Stimulated activated naive CD8-positive, alpha-beta T cell treated with anti-CD3 and anti-CD28 coated beads, Interleukin-15, Interleukin-2, amounts not matched to agents 100 ng/mL and 50 ng/mL, for 24 hours (primary cell): ENCODE results near the gene XRCC5.

Source experiments
- H3K27ac Mint-ChIP-seq: one replicate; pipeline ENCODE4 v1.8.0; 2021; ENCODE audit warnings: mild to moderate bottlenecking, mixed read lengths
- H3K27me3 Mint-ChIP-seq: one replicate; pipeline ENCODE4 v1.8.0; 2021; ENCODE audit warnings: mixed read lengths
- H3K36me3 Mint-ChIP-seq: one replicate; pipeline ENCODE4 v1.8.0; 2021; ENCODE audit warnings: low read depth, mixed read lengths
- H3K4me1 Mint-ChIP-seq: one replicate; pipeline ENCODE4 v1.8.0; 2021; ENCODE audit warnings: low read depth, mixed read lengths
- H3K4me3 Mint-ChIP-seq: one replicate; pipeline ENCODE4 v1.8.0; 2021; ENCODE audit warnings: mild to moderate bottlenecking, mixed read lengths
- H3K9me3 Mint-ChIP-seq: one replicate; pipeline ENCODE4 v1.8.0; 2021; ENCODE audit warnings: mixed read lengths

Gene XRCC5

DNA sequence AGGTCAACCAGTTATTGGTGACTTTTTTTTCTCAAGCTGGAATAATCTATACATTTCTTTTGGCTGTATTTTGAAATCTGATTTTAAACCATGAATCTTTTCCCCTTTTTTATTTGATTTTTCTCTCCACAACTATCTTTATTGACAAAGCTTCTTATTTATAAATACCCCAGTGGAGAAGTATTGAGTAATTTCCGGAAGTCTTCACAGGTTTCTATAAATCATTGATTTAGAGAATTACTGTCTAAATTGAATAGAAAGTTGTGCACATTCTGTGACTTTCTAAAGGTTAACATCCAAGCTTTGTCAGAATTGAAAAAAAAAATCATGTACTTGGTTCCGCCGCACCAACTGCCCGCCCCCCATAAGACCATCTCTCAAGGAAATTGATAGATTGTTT lies 39.8 kb downstream of the XRCC5 start:
- Mint-ChIP-seq H3K36me3 (peaks cover 37% of the 10 kb centered on the region), H3K27ac (peak overlapping the region; percentile 11), H3K9me3 (no peaks in the 10 kb centered on the region)

DNA sequence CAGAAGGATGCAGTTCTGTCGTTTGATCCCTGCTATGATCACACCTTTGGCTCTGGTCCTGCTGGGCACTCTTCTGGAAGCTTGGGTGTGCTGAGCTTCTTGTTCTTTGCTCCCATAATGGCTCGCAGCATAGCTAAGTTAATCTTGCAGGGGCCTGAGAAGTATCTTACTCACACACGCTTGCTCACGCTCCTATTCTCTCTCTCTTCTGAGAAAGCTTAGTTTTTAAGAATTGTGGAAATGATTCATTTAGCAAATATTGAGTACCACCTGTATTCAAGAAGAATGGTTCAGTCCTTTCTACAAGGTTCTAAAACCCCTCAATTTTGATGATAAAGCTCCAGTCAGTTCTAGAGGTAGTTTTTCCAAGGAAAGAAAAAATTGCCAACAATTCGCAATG lies 40.6 kb downstream of the XRCC5 start:
- Mint-ChIP-seq H3K4me3 (no peak overlapping the region), H3K27ac (no peak overlapping the region), H3K36me3 (peaks cover 43% of the 10 kb centered on the region), H3K4me1 (peaks cover 11% of the 10 kb centered on the region), H3K9me3 (no peaks in the 10 kb centered on the region), H3K27me3 (no peaks in the 10 kb centered on the region)

More for the DNA sequence above, 39.8 kb downstream of the XRCC5 start:
- no peaks in the 10 kb centered on the region for H3K27me3 Mint-ChIP-seq
- H3K4me3 Mint-ChIP-seq = no peak overlapping the region
- peaks cover 11% of the 10 kb centered on the region for H3K4me1 Mint-ChIP-seq

DNA sequence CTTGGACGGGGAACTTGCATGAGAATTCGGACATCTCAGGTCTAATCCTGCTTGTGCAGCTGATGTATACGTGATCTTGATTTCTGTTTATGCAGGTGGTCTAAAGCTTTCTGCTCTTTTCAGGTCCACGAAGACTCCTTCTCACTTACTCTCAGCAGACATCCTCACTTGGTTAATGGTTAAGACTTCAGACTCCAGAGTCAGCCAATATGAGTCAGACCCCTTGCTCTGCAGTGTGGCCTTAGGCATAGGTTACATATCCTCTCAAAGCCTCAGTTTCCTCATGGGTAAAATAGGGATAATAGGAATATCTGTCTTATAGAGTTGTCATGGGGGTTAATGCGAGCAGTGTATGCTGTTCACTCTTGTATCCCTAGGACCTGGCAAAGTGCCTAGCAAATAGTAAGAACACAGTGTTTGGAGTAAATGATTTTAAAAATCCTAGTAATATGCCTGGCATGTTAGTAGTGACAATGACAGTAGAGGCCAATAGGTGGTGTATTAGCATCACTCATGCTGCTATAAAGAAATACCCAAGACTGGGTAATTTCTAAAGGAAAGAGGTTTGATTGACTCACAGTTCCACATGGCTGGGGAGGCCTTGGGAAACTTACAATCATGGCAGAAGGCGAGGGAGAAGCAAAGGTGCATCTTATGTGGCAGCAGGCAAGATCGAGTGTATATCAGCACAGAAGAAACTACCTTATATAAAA lies 42.3 kb downstream of the XRCC5 start:
- H3K4me1 Mint-ChIP-seq = peaks cover 11% of the 10 kb centered on the region
- no peak overlapping the region for H3K4me3 Mint-ChIP-seq
- peak overlapping the region; percentile 0 for H3K27ac Mint-ChIP-seq
- peaks cover 58% of the 10 kb centered on the region for H3K36me3 Mint-ChIP-seq
- no peaks in the 10 kb centered on the region for H3K9me3 Mint-ChIP-seq
- no peaks in the 10 kb centered on the region for H3K27me3 Mint-ChIP-seq

DNA sequence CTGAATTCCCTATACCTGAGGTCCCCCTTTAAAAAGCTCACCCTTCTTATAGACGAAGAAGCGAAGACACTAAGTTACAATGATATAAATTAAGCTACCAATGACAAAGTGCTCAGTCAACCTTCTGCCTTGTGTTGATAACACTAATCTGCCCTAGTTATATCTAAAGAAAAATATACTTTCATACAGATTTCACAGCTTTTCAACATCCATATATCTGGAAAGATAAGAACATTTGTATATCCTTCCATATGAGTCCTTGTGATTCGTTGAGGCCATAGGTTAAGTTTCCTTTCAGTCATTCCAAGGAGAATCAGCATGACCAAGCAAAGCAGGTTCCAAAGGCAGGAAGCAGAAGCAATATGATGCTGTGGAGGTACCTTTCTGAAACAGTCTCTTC lies 46.8 kb downstream of the XRCC5 start:
- Mint-ChIP-seq H3K27me3 (no peaks in the 10 kb centered on the region), H3K4me1 (peaks cover 7% of the 10 kb centered on the region), H3K36me3 (peaks cover 91% of the 10 kb centered on the region), H3K9me3 (no peaks in the 10 kb centered on the region), H3K27ac (no peak overlapping the region), H3K4me3 (no peak overlapping the region)

DNA sequence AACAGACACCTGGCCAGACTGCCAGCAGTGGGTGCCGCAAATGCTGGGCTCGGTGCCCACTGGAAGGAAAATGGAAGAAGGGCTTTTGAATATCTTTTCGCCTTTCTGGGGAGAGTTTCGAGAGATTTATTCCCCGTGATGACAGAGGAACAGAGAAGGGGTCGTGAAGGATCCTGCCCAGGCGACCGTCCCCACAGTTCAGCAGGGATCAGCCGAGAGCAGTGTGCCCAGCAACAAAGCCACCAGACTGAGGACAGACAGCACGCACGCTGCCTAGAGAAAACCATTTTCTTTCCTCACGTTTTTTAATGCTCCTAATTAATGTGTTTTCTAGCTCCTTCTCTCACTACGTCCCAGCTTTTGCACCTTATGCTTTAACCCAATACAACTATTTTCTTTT lies 47.7 kb downstream of the XRCC5 start:
- H3K27ac Mint-ChIP-seq = no peak overlapping the region
- no peak overlapping the region for H3K4me3 Mint-ChIP-seq
- no peaks in the 10 kb centered on the region for H3K27me3 Mint-ChIP-seq
- peaks cover 3% of the 10 kb centered on the region for H3K4me1 Mint-ChIP-seq
- peaks cover 91% of the 10 kb centered on the region for H3K36me3 Mint-ChIP-seq
- no peaks in the 10 kb centered on the region for H3K9me3 Mint-ChIP-seq

DNA sequence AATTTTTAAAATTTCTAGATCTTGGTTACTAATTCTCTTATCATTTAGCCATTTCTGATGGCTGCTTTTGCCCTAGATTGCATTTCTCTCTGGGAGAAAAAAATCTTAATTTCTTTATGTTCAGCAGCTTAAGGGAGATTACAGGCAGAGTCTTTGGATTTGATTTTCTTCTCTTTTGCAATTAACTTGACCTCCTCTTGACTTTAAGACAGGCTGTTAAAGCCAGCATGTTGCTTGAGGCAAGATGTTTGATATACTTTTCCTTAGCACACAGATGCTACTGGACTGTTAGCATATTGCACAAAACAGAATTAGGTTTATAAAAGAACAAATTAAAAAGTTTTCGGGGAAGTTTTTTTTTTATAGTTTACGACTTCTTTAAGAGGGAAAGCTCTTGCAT lies 50.0 kb downstream of the XRCC5 start:
- H3K27ac Mint-ChIP-seq = no peak overlapping the region
- peaks cover 90% of the 10 kb centered on the region for H3K36me3 Mint-ChIP-seq
- peaks cover 3% of the 10 kb centered on the region for H3K4me1 Mint-ChIP-seq
- H3K9me3 Mint-ChIP-seq = no peaks in the 10 kb centered on the region
- H3K4me3 Mint-ChIP-seq = no peak overlapping the region
- no peaks in the 10 kb centered on the region for H3K27me3 Mint-ChIP-seq

DNA sequence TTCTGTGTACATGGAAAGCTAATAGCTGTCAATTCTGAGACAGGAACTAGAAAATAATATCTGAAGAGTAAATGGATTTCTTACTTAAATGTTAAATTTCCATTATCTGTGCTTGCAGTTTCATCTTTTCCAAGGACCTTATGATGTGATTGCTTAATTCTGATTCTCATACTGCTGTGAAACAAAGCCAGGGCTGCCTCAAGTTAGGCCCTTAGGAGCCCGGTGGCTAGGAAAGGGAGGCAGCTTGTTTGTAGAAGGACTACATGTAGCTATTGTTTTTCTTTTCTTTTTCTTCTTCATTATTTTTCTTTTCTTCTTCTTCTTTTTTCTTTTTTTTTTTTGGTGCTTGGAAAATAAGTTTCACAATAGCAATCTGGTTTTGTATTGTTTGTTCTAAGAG lies 50.5 kb downstream of the XRCC5 start:
- Mint-ChIP-seq H3K9me3 (no peaks in the 10 kb centered on the region), H3K4me3 (no peak overlapping the region), H3K36me3 (peaks cover 90% of the 10 kb centered on the region), H3K4me1 (peaks cover 3% of the 10 kb centered on the region), H3K27me3 (no peaks in the 10 kb centered on the region), H3K27ac (peak overlapping the region; percentile 31)

DNA sequence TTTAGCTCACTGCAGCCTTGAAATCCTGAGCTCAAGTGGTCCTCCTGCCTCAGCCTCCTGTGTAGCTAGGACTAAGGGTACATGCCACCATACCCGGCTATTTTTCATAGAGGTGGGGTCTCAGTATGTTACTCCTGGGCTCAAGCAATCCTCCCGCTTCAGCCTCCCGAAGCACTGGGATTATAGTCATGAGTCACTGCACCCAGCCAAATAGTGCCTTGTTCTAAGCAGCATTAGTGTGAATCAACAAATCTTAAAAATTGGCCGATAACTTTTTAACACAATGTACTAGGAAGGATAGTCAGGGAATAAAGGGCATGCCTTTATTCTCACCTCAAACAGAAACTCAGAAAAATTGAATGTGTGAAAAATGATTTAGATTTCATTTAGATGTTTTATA lies 51.6 kb downstream of the XRCC5 start:
- Mint-ChIP-seq H3K27ac (no peak overlapping the region), H3K9me3 (no peaks in the 10 kb centered on the region), H3K4me1 (peaks cover 4% of the 10 kb centered on the region), H3K36me3 (peaks cover 93% of the 10 kb centered on the region), H3K27me3 (no peaks in the 10 kb centered on the region), H3K4me3 (no peak overlapping the region)

DNA sequence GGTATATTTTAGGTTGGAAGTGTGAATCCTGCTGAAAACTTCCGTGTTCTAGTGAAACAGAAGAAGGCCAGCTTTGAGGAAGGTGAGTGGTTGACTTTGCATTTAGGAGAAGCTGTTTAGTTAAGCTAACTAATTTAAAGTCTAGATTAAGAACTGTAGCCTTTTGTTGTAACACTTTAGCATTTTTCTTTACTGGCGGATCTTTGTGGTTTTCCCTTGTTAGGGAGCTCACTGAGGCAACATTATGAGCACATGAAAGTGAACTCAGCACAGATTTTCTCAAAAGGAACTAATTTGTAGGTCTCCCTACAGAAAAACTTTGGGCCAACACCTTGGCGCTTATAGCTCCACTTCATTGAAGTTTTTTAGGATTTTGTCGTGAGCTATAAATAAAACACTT lies 52.8 kb downstream of the XRCC5 start:
- Mint-ChIP-seq H3K27me3 (no peaks in the 10 kb centered on the region), H3K36me3 (peaks cover 90% of the 10 kb centered on the region), H3K4me3 (no peak overlapping the region), H3K4me1 (peaks cover 12% of the 10 kb centered on the region), H3K27ac (peak overlapping the region; percentile 11), H3K9me3 (no peaks in the 10 kb centered on the region)

DNA sequence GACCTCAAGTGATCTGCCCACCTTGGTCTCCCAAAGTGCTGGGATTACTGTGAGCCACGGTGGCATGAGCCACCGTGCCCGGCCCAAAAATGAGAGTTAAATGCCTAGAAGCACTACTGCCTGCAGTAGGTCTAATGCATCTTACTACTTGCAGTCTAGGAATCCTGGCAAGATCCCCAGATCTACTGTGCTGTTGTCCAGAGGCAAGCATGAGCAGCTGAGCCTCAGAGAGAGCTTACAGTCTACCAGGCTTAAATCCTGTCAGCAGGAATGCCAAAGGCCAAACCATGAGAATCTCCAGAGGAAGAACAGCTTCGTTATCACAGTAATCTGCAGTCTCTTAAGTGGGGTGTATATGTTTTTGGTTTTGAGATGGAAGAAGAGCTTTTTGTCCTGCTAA lies 54.4 kb downstream of the XRCC5 start:
- Mint-ChIP-seq H3K4me1 (peaks cover 24% of the 10 kb centered on the region), H3K27ac (no peak overlapping the region), H3K36me3 (peaks cover 92% of the 10 kb centered on the region), H3K4me3 (no peak overlapping the region), H3K9me3 (no peaks in the 10 kb centered on the region), H3K27me3 (no peaks in the 10 kb centered on the region)

DNA sequence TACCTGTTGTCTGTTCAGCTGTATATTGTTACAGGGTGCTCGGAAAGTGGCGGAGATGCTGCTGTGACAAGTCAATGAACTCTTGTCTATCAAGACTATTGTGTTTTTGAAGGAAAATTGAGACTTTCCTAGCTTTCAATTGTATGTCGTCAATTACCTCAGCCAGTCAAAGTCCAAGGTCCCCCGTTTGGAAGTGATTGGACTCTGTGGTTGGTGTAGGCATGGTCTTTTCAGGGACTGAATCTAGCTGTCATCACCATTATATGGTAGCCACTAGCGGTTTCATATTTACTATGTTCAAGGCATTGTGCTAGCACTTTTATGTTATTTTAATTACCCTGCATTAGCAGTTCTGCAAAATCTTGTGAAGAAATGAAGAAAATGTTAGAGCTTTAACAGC lies 54.9 kb downstream of the XRCC5 start:
- H3K27me3 Mint-ChIP-seq = no peaks in the 10 kb centered on the region
- peaks cover 95% of the 10 kb centered on the region for H3K36me3 Mint-ChIP-seq
- no peaks in the 10 kb centered on the region for H3K9me3 Mint-ChIP-seq
- no peak overlapping the region for H3K4me3 Mint-ChIP-seq
- H3K27ac Mint-ChIP-seq = no peak overlapping the region
- peaks cover 30% of the 10 kb centered on the region for H3K4me1 Mint-ChIP-seq

DNA sequence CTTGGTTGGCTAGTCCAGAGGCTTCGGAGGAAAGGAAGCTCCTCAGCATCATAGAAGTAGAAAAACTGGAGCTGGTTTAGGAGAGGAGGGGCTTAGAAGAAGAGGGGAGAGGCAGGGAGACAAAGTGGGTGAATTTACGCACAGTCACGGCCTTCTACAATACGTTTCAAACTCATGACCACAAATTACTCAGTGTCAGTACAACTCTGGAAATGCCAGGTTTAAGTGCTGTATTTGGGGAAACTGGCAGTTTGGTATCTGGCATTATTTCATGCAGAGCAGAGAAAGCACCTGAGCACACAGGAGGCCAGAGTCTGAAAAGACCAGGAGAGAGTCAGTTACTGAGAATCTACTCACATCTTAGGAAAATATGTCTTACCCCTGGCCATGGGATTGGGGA lies 55.4 kb downstream of the XRCC5 start:
- Mint-ChIP-seq H3K9me3 (no peaks in the 10 kb centered on the region), H3K4me1 (peaks cover 35% of the 10 kb centered on the region), H3K27ac (no peak overlapping the region), H3K27me3 (no peaks in the 10 kb centered on the region), H3K36me3 (peaks cover 95% of the 10 kb centered on the region), H3K4me3 (no peak overlapping the region)

DNA sequence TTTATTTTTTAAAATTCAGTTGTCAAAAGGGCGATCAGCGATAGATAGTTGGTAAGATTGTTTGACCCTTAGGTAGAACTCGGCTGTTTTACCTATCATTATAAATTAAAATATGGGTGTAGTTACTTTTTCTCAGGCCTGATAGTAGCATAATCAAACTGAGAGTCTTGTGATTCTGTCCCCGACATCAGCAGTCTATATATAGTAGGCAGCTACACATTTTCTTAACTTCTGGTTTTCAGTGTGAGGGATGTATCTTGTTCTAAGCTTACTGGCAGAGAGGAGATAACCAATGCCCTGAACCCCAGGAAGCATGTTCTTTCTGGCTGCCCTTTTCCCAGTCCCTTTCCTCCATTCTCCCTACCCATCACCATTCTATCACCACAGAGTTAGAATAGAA lies 56.6 kb downstream of the XRCC5 start:
- no peaks in the 10 kb centered on the region for H3K9me3 Mint-ChIP-seq
- peaks cover 46% of the 10 kb centered on the region for H3K4me1 Mint-ChIP-seq
- no peak overlapping the region for H3K4me3 Mint-ChIP-seq
- peaks cover 93% of the 10 kb centered on the region for H3K36me3 Mint-ChIP-seq
- H3K27ac Mint-ChIP-seq = no peak overlapping the region
- no peaks in the 10 kb centered on the region for H3K27me3 Mint-ChIP-seq

DNA sequence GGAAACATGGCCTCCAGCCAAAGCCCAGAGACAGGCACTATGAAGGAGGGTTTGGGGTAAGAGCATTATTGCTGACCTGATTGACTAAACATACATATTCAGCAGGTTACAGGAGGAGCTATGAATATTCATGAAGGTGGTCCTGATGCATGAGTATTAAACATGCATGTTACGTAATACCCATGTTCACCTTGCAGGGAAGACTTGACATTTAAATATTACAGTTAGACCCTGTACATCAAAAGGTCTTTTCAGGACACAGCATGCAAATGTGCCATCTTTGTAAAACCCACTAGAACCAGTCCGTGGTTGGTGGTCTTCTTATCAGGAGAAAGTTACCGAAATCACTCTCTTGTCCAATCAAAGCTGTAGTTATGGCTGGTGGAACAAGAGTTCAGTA lies 59.9 kb downstream of the XRCC5 start:
- Mint-ChIP-seq H3K4me1 (peaks cover 72% of the 10 kb centered on the region), H3K36me3 (peaks cover 93% of the 10 kb centered on the region), H3K27ac (peak overlapping the region; percentile 5), H3K27me3 (no peaks in the 10 kb centered on the region), H3K9me3 (no peaks in the 10 kb centered on the region), H3K4me3 (no peak overlapping the region)

DNA sequence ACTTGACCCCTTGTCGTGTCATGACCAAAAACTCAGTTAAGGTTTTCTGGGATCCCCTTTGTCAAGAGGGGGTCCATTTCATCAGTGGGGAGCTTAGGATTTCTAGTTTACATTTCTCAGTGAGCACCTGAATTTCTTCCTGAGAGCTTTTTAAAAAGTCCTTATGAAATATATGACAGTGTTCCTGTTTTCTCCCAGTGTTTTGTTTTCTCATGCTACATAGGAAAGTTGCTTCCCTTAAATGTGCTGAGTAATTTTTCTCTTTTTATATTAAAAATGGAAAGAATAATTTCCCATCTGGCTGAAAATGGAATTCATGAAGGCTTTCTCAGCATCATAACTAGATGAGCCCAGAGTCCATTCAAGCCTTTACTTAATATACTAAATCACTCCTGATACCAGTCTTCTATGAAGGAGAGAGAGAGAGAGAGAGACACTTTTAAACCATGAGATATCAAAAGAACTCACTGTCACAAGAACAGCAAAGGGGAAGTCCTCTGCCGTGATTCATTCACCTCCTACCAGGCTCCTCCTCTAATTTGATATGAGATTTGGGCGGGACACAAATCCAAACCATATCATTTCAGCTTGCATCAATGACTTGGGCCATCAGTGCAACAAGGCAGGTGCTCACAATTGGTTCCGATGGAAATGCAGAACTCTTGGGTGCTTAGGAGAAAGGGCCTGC lies 61.1 kb downstream of the XRCC5 start:
- peaks cover 93% of the 10 kb centered on the region for H3K36me3 Mint-ChIP-seq
- H3K27me3 Mint-ChIP-seq = no peaks in the 10 kb centered on the region
- H3K4me3 Mint-ChIP-seq = no peak overlapping the region
- no peak overlapping the region for H3K27ac Mint-ChIP-seq
- H3K4me1 Mint-ChIP-seq = peaks cover 83% of the 10 kb centered on the region
- peaks cover 3% of the 10 kb centered on the region for H3K9me3 Mint-ChIP-seq

DNA sequence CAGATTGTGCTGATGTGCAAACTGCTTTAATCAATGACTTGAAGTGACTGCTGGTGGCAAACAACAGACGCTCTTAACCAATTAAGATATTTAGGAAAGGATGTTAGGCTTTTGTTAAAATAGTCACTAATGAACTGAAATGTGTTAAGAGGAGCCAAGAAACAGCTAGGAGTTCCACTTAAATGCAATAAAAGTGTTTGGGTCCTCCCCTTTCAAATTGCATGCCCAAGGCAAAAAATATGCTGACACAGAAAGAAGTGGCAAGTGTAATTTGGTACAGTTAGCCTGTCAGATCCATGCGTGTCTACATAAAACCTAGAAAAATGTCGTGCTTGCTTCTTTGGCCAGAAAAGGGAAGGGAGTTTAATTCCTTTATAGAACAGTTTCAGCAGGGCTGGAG lies 61.9 kb downstream of the XRCC5 start:
- no peaks in the 10 kb centered on the region for H3K27me3 Mint-ChIP-seq
- H3K27ac Mint-ChIP-seq = no peak overlapping the region
- no peak overlapping the region for H3K4me3 Mint-ChIP-seq
- peaks cover 4% of the 10 kb centered on the region for H3K9me3 Mint-ChIP-seq
- peaks cover 93% of the 10 kb centered on the region for H3K36me3 Mint-ChIP-seq
- peaks cover 88% of the 10 kb centered on the region for H3K4me1 Mint-ChIP-seq
